GM18867 (cell line): ENCODE results near the gene ASTN2.
A peak's percentile ranks its signal among the peaks of the same experiment; 100 is the strongest.
"Not testable (repeated sequence)": the region's sequence is repeated elsewhere in the genome, so short reads cannot be mapped to it uniquely, and the experiment has no call there.

Experiments used
- ATAC-seq: cut with Tn5 transposase; IDR thresholded peaks from one replicate; pipeline ENCODE4 v1.9.1; 2021; ENCODE audit warnings: mild to moderate bottlenecking, moderate library complexity; ENCODE audit not compliant: unreplicated experiment

ASTN2 gene

DNA sequence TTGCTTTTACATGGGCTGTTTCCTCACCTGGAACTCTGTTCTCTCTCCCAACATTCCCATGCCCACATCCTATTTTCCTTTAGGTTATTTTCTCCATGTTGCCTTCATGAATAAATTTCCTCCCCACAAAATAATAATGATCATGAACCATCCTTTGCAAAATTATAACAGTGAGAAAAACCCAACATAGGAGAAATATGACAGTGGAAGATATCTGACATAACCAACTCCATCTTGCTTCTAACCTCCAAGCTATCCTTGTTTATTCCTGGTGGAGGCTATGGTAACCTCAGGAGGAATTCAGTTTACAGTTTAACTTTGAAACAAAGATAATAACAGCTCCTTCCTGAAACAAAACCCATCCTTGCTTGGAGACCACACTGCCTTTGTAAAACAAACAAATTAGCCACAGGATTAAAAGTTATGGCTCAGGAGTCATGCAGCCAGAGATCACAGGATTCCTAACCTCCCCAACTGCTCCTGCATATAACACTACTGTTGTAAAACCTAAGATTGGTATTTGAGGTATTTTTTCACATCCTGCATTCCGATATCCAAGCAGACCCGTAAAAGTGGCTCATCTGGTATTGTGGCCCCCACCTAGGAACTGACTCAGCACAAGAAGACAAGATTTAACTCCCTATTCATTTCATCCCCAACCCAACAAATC lies 515.4 kb downstream of the ASTN2 start:
- ATAC-seq, result no peak

DNA sequence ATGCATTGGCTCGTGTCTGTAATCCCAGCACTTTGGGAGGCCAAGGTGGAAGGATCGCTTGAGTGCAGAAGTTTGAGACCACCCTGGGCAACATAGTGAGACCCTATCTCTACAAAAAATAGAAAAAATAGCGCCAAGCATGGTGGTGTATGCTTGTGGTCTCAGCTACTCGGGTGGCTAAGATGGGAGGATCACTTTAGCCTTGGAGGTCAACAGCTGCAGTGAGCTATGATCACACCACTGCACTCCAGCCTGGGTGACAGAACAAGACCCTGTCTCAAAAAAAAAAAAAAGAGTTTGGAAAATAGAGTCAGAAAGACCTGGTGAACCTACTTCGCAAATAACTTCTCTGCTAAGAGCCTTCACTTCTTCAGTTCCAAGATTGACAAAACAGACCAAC lies 516.7 kb downstream of the ASTN2 start:
- not testable (repeated sequence) for ATAC-seq

- ATAC-seq, result no peak
Measured at GRCh38 chr9:116897201-116897600, 517.7 kb downstream of the ASTN2 start.

- ATAC-seq, result no peak
Measured at GRCh38 chr9:116895961-116896360, 518.9 kb downstream of the ASTN2 start.

DNA sequence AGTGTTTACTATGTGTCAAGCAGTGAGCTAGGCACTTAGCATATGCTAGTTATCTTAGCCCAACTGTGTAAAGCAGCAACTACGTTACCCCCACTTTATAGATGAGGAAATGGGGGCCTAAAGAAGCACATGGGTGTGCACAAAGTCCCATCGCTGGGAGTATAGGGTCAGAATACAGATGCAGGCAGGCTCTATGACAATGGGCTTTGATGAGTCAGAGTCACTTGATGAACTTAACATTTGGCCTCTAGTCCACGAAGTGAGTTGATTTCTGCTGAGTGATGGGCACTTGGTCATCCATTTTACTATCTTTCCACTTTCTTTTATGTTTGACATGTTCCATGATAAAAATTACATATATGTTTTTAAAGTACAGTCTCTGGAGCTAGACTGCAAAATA lies 523.4 kb downstream of the ASTN2 start:
- no peak for ATAC-seq

DNA sequence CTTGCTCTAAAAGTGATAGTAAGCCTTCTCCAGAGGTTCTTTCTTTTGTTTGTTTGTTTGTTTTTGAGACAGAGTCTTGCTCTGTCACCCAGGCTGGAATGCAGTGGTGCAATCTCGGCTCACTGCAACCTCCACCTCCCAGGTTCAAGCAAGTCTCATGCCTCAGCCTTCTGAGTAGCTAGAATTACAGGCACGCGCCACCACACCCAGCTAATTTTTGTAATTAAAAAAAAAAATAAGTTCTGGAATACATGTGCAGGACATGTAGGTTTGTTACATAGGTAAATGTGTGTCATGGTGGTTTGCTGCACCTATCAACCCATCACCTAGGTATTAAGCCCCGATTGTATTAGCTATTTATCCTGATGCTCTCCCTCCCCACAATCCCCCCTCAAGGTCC lies 526.4 kb downstream of the ASTN2 start:
- ATAC-seq, result not testable (repeated sequence)

GRCh38 chr9:116888066-116888465 lies 526.8 kb downstream of the ASTN2 start:
- ATAC-seq, result no peak

DNA sequence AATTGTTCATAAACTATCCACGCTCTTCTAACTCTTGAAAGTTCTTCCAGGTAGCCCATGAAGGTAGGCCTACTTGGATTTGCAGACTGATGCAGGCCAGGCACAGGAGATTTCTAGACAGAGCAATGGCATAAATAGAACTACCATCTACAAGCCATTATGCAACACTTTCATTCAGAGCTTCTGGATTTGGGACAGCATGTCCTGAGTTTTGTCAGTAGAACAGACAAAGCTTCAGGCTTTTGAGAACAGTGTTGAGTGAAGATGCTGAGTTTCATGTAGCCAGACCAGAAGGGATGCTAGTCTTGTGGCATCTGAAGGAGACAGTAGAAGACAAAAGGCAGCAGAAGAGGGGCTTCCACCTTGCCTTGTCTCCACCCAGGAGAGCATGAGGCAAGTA lies 531.2 kb downstream of the ASTN2 start:
- no peak for ATAC-seq

- no peak for ATAC-seq
Measured at GRCh38 chr9:116877072-116877471, 537.8 kb downstream of the ASTN2 start.

GRCh38 chr9:116875576-116875975 lies 539.3 kb downstream of the ASTN2 start:
- ATAC-seq, result no peak

- no peak for ATAC-seq
Measured at GRCh38 chr9:116873937-116874914, 540.6 kb downstream of the ASTN2 start.

GRCh38 chr9:116873491-116873890 lies 541.4 kb downstream of the ASTN2 start:
- ATAC-seq, result no peak

DNA sequence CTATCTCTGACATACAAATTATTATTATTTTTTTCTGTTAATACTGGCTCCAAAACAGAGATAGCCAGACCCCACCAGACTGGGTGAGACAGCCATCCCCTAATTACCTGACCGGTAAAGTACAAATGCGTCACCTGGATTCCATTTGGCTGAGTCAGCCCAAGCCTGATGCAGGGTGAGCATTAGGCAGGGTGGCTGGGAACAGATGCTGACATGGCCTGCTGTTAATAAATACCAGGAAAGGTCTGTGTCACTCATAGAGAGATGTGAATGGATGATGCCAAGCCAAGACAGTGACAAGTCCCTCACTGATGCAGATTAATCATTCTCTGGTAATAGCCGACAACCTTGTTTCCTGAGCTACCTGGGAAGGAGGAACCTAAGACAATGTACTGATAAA lies 544.3 kb downstream of the ASTN2 start:
- no peak for ATAC-seq

DNA sequence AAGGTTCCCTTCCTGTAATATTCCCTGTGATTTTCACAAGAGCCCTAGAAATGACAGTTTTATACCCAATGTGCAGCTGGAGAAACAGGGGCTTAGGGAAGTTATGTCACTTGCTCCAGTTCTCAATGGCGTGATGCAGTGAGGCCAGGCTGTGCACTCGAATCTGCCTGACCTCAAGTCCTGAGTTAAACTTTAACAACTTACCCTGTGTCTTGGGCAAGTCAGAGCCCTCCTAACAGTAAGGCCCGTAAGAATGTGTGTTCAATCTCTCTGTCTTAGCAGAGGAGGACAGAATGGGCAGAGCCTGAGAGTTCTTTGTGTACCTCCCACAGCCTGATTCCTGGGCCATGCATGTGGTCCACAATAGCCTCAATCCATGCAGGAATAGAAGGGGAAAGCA lies 546.7 kb downstream of the ASTN2 start:
- peak; percentile 78 for ATAC-seq

DNA sequence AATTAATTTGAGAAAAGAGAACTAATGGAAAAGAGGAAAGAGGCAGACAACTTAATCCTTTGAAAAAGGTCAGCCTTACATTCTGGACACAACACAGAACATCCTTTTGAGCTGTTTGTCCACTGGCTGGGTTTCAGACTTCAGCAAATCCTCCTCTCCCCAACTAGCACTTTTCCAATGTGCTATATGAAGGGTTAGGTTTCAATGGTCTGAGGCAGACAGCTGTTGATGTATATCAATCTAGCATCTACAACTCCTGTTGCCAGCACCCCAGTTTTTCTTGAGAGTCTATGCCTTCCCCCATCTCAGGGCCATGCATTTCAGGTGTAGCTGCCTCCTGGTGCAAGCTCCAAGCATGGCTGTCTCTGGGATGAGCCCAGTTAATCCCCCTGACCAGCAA lies 553.5 kb downstream of the ASTN2 start:
- ATAC-seq, result no peak

DNA sequence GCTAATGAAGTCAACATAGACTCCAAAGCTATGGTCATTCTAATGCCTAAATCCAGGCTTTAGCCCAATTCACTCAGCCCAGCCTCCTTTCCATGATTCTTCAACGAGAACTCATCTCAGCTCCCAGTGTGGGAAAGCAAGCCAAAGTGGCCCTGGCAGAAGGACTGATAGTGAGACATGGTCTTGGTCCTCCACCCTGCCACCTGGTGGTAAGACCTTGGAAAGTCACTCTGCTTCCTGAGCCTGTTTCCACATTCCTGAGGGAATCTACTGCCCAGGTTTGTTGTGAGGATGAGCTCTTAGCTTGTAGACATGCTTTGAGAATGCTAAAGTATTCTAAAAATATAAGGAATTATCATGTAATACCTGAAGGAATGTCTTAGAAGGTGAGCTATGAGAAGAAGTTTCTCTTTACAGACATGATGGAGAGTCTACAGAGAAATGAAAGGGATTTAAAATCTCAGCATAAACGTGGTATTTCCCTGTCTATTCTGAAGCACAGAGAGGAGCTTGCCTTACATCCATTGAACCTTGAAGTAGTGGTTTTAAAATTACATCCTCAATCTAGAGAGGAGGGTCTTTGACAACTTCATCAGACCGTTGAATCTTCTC lies 554.2 kb downstream of the ASTN2 start:
- peak; percentile 76 for ATAC-seq

- no peak for ATAC-seq
Measured at GRCh38 chr9:116859763-116860162, 555.1 kb downstream of the ASTN2 start.

GRCh38 chr9:116857321-116857720 lies 557.5 kb downstream of the ASTN2 start:
- ATAC-seq, result no peak

GRCh38 chr9:116855881-116856662 lies 558.8 kb downstream of the ASTN2 start:
- peak; percentile 44 for ATAC-seq

DNA sequence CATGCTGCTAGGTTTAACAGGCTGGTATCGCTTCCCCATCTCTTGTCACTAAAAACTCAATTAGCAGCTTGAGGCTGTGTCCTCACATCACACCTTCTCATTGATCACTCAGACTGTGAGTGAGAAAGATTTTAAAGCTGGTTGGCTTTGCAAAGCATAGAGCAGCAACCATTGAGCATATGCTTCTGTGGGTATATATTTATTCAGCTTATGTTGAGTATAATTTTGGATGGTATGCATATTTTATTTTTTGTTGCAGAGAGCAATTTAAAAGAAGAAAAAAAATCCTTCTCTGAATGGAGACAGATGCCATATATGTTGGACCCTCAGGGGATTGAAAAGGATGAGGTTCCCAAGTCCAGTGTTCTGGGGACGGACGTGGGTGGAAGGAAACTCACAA lies 565.1 kb downstream of the ASTN2 start:
- no peak for ATAC-seq

DNA sequence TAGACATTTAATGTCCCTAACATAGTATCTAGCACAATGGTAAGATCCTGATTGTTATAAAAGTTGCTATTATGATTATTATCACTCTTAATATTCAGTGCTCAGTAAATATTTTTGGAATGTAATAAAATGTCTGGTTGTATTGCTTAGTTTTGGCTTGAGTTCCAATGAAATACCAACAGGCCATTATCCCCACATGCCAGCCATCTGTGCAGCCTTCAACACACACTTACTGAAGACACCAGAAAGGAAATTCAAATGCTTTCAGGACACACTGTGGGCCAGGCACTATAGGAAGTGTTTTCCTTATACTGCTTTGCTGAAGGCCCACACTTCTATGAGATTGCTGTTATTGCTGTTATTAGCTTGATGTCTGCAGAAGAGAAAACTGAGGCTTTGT lies 570.2 kb downstream of the ASTN2 start:
- no peak for ATAC-seq
